Measurements from ENCODE around the gene IP6K2. TPM values are rescaled to one million over a fixed set of nuclear protein-coding genes. Genes with fewer than 3 reads are reported as not detected.
"Not testable (repeated sequence)": the region's sequence is repeated elsewhere in the genome, so short reads cannot be mapped to it uniquely, and the experiment has no call there.

The IP6K2 gene
- total and polyA plus RNA-seq, 2 of the 8 experiments (the other 6 are each of a cell fraction or from before 2014, with no cell fraction given) = 95.8 to 144 TPM

- not testable (repeated sequence) for H2BK5ac ChIP-seq (ENCODE audit: low read depth, low read length); H3K36me3 ChIP-seq (ENCODE audit: control insufficient read depth in 2 of 4, insufficient read depth in 4 of 4, low read length in 3 of 4); H3K4me1 ChIP-seq (replicated peaks in 1 of 4; ENCODE audit: control insufficient read depth in 3 of 4, insufficient read depth in 4 of 4, low read length in 3 of 4); H3K4ac ChIP-seq (replicated peaks; ENCODE audit: insufficient read length, low read depth, low read length); H4K8ac ChIP-seq (ENCODE audit: extremely low read depth, insufficient read depth, low read length); H3K27me3 ChIP-seq (replicated peaks in 1 of 4; ENCODE audit: control insufficient read depth in 3 of 4, extremely low read depth in 1 of 4, insufficient read depth in 3 of 4, low read length in 3 of 4); H2AFZ ChIP-seq (ENCODE audit: low read length); H2BK15ac ChIP-seq (ENCODE audit: low read length); H3K79me2 ChIP-seq (ENCODE audit: control insufficient read depth in 1 of 2, insufficient read depth in 2 of 2, low read length in 2 of 2); H3K18ac ChIP-seq (ENCODE audit: extremely low read depth, low read length); H3K79me1 ChIP-seq (ENCODE audit: low read depth, low read length); H4K20me1 ChIP-seq (replicated peaks in 1 of 2; ENCODE audit: control insufficient read depth in 1 of 2, insufficient read depth in 2 of 2, low read length in 2 of 2); H3K4me2 ChIP-seq (ENCODE audit: insufficient read depth in 1 of 2, low read depth in 2 of 2, low read length in 2 of 2); H2BK12ac ChIP-seq (ENCODE audit: low read depth, low read length); H3K23me2 ChIP-seq (ENCODE audit: low read depth, low read length); H3K9ac ChIP-seq (replicated peaks in 1 of 4; ENCODE audit: extremely low read depth in 1 of 4, low read depth in 3 of 4, low read length in 3 of 4); H3K27ac ChIP-seq (ENCODE audit: low read depth, low read length); H4K5ac ChIP-seq (ENCODE audit: insufficient read length, low read depth, low read length); H3K9me3 ChIP-seq (ENCODE audit: insufficient read depth in 2 of 2, low read depth in 1 of 2, low read length in 1 of 2); H3K56ac ChIP-seq (replicated peaks; ENCODE audit: insufficient read length, low read depth, low read length); H3K14ac ChIP-seq (ENCODE audit: insufficient read length); H3K23ac ChIP-seq (ENCODE audit: insufficient read length); H2AK5ac ChIP-seq (ENCODE audit: low read depth, low read length); H4K91ac ChIP-seq (replicated peaks; ENCODE audit: insufficient read length, low read length); FAIRE-seq; H2BK20ac ChIP-seq (ENCODE audit: low read length); H3K4me3 ChIP-seq (ENCODE audit: extremely low read depth in 1 of 4, insufficient read depth in 2 of 4, low read depth in 3 of 4, low read length in 4 of 4); H2BK120ac ChIP-seq (replicated peaks; ENCODE audit: low read depth, low read length); DNase-seq (ENCODE audit: low read depth in 1 of 2, low spot score in 2 of 2)
- ChIA-PET POLR2A (ENCODE audit: partially characterized antibody) (interaction anchor here (0.9 kb wide), 1 partner anchor 20 kb away, joined by 3 read pairs; no protein-coding TSS in a partner anchor), CTCF (ENCODE audit: partially characterized antibody) (interaction anchor here (0.6 to 2.1 kb wide), 6 partner anchors 19 to 200 kb away, joined by 3 to 8 read pairs (median 3); no protein-coding TSS in a partner anchor)
- WGBS, 2 experiments (ENCODE audit: extremely low coverage in 1 of 2, insufficient coverage in 1 of 2, insufficient read length in 1 of 2, insufficient replicate concordance in 2 of 2, low coverage in 1 of 2, low lambda C conversion rate in 2 of 2, missing lambda C conversion rate in 1 of 2) = 98% methylated on average over 5 of the region's 5 CpGs; no CpG with 5 or more reads in 1 of the 2 experiments
Observed at GRCh38 chr3:48759991-48760540, 43.0 kb upstream of the IP6K2 start.

- H2BK5ac ChIP-seq (ENCODE audit: low read depth, low read length); H2BK120ac ChIP-seq (replicated peaks; ENCODE audit: low read depth, low read length); H3K4me3 ChIP-seq (ENCODE audit: extremely low read depth in 1 of 4, insufficient read depth in 2 of 4, low read depth in 3 of 4, low read length in 4 of 4); H4K5ac ChIP-seq (ENCODE audit: insufficient read length, low read depth, low read length); H3K4me1 ChIP-seq (replicated peaks in 1 of 4; ENCODE audit: control insufficient read depth in 3 of 4, insufficient read depth in 4 of 4, low read length in 3 of 4); H4K91ac ChIP-seq (replicated peaks; ENCODE audit: insufficient read length, low read length); H3K23ac ChIP-seq (ENCODE audit: insufficient read length); H3K4ac ChIP-seq (replicated peaks; ENCODE audit: insufficient read length, low read depth, low read length); H3K18ac ChIP-seq (ENCODE audit: extremely low read depth, low read length); POLR2A ChIA-PET (ENCODE audit: partially characterized antibody); H3K36me3 ChIP-seq (ENCODE audit: control insufficient read depth in 2 of 4, insufficient read depth in 4 of 4, low read length in 3 of 4); H3K14ac ChIP-seq (ENCODE audit: insufficient read length); H2AFZ ChIP-seq (ENCODE audit: low read length); H3K79me2 ChIP-seq (ENCODE audit: control insufficient read depth in 1 of 2, insufficient read depth in 2 of 2, low read length in 2 of 2); H3K56ac ChIP-seq (replicated peaks; ENCODE audit: insufficient read length, low read depth, low read length); H2AK5ac ChIP-seq (ENCODE audit: low read depth, low read length); H3K27me3 ChIP-seq (replicated peaks in 1 of 4; ENCODE audit: control insufficient read depth in 3 of 4, extremely low read depth in 1 of 4, insufficient read depth in 3 of 4, low read length in 3 of 4); H3K79me1 ChIP-seq (ENCODE audit: low read depth, low read length); H3K9ac ChIP-seq (replicated peaks in 1 of 4; ENCODE audit: extremely low read depth in 1 of 4, low read depth in 3 of 4, low read length in 3 of 4); H2BK20ac ChIP-seq (ENCODE audit: low read length); FAIRE-seq; DNase-seq (ENCODE audit: low read depth in 1 of 2, low spot score in 2 of 2); H3K4me2 ChIP-seq (ENCODE audit: insufficient read depth in 1 of 2, low read depth in 2 of 2, low read length in 2 of 2); H3K23me2 ChIP-seq (ENCODE audit: low read depth, low read length); H2BK12ac ChIP-seq (ENCODE audit: low read depth, low read length); H3K9me3 ChIP-seq (ENCODE audit: insufficient read depth in 2 of 2, low read depth in 1 of 2, low read length in 1 of 2); H2BK15ac ChIP-seq (ENCODE audit: low read length); H3K27ac ChIP-seq (ENCODE audit: low read depth, low read length); H4K8ac ChIP-seq (ENCODE audit: extremely low read depth, insufficient read depth, low read length); H4K20me1 ChIP-seq (replicated peaks in 1 of 2; ENCODE audit: control insufficient read depth in 1 of 2, insufficient read depth in 2 of 2, low read length in 2 of 2): not testable (repeated sequence)
- CTCF ChIA-PET (ENCODE audit: partially characterized antibody) = interaction anchor here (1.0 to 3.3 kb wide), 5 partner anchors 19 to 201 kb away, joined by 3 to 15 read pairs (median 3); no protein-coding TSS in a partner anchor
- 90% methylated on average over 6 of the region's 6 CpGs; no CpG with 5 or more reads in 1 of the 2 experiments for WGBS, 2 experiments (ENCODE audit: extremely low coverage in 1 of 2, insufficient coverage in 1 of 2, insufficient read length in 1 of 2, insufficient replicate concordance in 2 of 2, low coverage in 1 of 2, low lambda C conversion rate in 2 of 2, missing lambda C conversion rate in 1 of 2)
Observed at GRCh38 chr3:48759531-48759930, 42.5 kb upstream of the IP6K2 start.
